ENCODE measurements around the gene SPATA13.

Gene SPATA13

GRCh38 chr13:24142453-24142852 is 18.1 kb upstream of the SPATA13 start:
- no peak for DNase-seq

- DNase-seq: no peak
These were observed 17.6 kb upstream of the SPATA13 start for GRCh38 chr13:24142886-24143285.

DNA sequence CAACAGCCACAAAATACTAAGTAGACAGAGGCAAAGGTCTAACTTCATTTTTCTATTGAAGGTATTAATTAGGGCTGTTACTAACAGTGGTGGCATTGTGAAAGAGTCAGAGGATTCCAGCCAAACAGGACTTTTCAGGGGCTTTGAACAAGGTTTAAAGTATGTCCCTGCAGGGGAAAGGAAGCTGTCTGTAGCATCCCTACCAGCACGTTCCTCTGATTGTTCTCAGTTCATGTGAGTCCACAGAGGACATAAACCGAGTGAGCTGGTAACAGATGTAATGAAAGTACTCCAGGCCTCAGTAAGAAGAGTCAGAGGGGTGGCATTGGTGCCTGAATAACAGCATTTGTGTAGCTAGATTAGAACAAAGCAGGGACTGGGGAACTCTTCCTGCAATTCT is 15.3 kb upstream of the SPATA13 start:
- DNase-seq: no peak

GRCh38 chr13:24145674-24146073 is 14.8 kb upstream of the SPATA13 start:
- DNase-seq: no peak

DNA sequence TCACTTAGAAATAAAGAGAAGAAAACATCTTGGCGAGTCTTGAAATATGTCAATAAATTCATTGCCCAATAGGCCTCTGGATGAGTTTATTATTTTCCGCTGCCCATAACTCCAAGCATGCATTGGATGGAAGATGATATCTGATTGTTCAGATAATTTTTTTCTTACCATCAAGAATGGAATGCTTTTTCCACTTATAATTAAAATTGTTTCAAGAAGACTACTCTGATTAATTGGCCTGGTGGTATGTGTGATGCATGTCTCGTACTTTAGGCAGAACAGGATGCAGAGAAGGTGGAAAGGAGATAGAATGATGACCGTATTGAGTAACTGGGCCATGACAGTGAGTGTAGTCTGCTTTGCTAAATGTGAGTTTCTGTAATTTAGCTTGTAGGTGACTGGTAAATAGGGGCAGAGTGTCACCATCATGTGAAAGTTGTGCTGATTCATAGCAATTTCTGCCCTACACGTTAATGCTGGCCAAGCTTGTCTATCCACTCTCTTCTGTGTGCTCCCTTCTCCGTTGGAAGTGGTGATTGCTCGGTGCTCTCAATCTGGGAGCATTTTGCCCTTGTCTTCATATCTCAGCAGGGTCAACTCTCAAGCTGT is 13.5 kb upstream of the SPATA13 start:
- no peak for DNase-seq

GRCh38 chr13:24147570-24147963 is 13.0 kb upstream of the SPATA13 start:
- no peak for DNase-seq

DNA sequence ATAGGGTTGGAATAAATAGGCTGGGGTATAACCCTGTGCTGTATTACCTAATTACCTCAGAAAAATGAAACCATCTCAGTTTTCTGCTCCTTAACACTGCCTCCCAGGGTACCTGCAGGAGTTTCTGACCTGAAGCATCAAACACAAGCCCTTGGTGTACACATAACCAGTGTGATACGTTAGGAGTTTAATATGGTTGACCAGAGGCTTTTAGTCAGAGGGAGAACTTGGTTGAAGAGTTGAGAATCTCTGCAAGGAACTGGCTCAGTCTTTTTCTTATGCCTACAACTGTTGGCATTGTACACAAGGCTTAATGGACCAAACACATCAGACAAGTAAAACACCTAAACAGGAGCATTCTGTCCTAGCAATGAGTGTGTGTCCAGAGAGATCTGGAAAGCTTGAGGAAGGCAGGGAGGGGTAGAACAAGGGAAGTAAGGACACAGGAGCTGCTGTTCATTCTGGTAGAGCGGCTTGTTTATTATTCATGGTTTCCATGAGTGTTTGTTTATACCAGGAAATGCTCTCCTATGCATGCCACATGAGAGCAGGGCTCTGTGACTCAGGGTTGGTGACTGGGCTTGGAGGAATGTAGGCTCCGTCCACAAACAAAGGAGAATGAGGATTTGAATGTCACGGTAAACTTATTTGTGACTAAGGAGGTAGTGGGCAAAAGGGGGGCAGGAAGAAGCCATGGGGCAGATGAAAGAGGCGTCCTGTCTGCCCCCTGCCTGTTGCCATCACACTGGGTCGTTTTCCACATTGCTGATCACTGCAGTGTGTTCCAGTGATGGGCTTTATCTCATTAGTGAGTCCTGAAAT is 11.9 kb upstream of the SPATA13 start:
- DNase-seq: no peak

GRCh38 chr13:24149246-24150032 is 11.1 kb upstream of the SPATA13 start:
- no peak for DNase-seq

DNA sequence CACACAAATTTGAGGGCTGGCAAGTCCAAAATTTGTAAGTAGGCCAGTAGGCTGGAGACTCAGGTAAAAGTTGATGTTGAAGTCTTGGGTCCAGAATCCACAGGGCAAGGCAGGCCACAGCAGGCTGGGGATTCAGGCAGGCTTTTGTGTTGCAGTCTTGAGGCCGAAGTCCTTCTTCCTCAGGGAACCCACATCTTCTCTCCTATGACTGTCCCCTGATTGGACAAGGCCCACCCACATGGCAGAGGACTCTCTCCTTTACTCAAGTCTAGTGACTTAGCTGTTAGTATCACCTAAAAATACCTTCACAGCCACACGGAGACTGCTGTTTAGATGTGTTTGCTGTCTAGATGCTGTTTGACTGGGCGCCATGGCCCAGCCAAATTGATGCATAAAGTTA is 9.9 kb upstream of the SPATA13 start:
- no peak for DNase-seq

- no peak for DNase-seq
These were observed 8.7 kb upstream of the SPATA13 start for GRCh38 chr13:24151864-24152263.

- no peak for DNase-seq
These were observed 8.0 kb upstream of the SPATA13 start for GRCh38 chr13:24152292-24153214.

DNA sequence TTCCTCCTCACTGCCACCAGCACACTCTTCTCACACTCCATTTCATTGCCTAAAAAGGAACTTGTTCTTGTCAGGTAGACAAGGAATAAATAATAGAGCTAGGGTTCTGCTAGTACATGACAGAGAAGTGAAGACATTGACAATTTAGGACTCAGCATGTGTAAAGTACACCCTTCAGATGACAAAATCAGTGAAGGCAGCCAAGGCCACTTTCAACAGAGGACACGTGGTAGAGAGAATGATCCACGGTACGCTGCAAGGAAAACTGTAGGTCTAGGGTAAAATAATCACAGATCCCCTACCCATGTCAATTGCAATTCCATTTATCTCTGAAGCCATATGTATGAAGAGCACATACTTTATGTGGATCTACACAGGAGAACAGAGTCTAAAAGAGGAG is 7.2 kb upstream of the SPATA13 start:
- DNase-seq: no peak

DNA sequence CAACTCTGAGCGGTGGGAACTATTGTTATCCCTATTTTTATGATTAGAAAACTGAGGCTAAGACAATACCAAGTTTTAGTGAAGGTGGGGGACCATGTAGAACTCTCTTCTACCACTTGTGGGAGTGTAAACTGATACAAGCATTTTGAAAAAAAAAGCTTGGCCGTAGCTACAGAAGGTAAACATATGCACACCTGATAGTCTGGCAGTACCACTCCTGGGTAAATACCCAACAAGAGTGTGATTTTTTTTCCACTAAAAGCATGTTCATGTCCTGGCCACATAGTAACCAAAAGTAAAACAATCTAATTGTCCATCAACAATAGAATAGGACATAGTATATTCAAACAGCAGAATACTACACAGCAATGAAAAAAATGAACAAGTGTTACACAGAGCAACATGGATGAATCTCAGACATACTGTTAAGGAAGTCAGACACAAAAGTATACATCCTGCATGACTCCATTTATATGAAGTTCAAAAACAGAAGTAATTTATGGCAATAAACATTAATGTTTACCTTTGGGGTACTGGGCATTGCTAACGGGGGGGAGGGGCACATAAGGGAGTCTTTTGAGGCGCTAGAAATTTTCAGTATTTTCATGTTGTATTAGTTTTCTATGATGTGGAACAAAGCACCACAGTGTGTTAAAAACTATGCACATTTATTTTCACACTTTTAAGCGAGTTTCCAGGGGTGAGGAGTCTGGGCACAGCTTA is 6.4 kb upstream of the SPATA13 start:
- no peak for DNase-seq

DNA sequence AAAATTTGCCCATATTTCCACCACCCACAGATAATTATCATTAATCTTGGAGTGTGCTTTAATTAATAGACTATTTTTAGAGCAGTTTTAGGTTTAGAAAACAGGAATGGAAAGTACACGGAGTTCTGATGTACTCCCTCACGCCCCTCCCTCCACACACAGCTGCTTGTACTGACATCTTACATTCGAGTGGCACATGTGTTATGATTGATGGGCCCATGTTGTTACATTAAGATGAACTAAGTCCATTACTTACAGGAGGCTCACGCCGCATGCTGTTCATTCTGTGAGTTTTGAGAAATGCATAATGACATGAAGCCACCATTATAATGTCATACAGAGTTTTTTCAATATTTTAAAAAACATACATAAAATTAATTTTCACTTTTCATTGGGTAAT is 1.2 kb upstream of the SPATA13 start:
- no peak for DNase-seq

DNA sequence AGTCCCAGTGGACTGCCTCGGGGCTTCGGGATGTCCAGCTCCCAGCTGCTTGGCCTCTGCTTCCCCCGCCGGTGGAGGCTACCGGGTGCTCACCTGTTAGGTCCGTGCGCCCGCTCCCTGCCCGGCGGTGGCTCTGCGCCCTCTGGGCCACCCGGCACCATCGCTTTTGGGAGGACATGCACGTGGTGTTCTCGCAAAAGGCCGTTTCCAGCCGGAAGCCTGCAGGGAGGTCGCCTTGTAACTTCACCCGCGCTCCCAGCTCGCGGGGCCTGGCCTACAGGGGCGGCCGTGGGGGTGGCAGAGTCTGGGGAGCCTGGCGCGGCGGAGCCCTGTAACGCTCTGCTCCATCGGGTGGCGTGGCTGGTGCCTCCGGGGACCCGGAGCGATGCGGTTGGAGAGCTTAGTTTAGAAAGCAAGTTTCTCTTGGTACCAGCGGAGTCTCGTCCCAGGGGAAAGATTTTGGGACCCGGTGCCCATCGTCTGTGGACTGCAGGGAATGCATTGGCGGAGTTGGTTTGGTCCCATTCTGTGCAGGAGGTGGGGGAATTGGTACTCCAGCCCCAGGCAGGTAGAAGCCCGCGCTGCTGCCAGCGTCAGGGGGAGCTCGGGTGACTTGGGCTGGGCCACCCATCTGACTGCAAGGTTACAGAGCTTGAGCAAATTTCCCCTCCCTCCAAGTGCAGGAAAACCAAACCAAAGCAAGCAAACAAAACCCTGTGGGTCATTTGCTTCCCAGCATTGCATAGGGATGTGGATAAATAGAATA is 673 bp downstream of the SPATA13 start:
- DNase-seq: no peak

GRCh38 chr13:24161980-24162525 is 1.5 kb downstream of the SPATA13 start:
- DNase-seq: no peak

- no peak for DNase-seq
These were observed 2.1 kb downstream of the SPATA13 start for GRCh38 chr13:24162604-24163003.

DNA sequence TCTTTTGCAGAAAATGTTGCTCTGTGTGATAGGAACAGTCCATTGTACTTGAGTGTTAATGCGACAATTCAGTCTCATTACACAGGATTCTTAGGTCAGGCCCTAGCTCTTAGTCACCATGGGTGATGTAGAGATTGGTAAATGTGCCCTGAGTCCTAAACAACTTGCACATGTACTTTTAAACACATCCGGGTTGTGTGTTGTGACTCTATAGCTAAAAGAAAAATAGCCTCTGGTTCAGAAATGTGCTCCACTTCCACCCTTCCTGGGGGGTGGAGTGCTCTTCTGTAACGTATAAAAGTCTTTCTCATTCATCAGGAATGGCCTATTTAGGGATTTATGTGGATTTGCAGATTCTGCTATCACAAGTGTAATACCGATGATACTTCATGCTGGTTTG is 5.2 kb downstream of the SPATA13 start:
- DNase-seq: no peak

GRCh38 chr13:24166561-24166960 is 6.0 kb downstream of the SPATA13 start:
- DNase-seq: no peak

GRCh38 chr13:24167666-24168391 is 7.3 kb downstream of the SPATA13 start:
- DNase-seq: no peak

Measured in NCI-H1436 treated with DMSO at 0.1 percent for 48 hours (cell line).